HepG2 (cell line): ENCODE measurements around the gene TYROBP.

Experiments
- ATF7 ChIP-seq, 2 experiments: fragments of 450-650 bp in 1 of 2; sonication (generic) in 1 of 2; formaldehyde crosslinking in 1 of 2; IDR thresholded peaks; 2 replicates each; pipeline versions ENCODE4 v1.4.0 to v1.6.1; 2016 to 2020; ENCODE audit warnings: antibody characterized with exemption in 1 of 2, mild to moderate bottlenecking in 1 of 2, missing genetic modification reagents in 1 of 2
- FOXP1 ChIP-seq, 2 experiments: fragments of 450-650 bp in 1 of 2; IDR thresholded peaks; 2 replicates each; pipeline ENCODE4 v1.6.1; 2017 to 2018; ENCODE audit warnings: antibody characterized with exemption in 1 of 2
- HNF4G ChIP-seq, 2 experiments: sonication (generic) in 1 of 2; formaldehyde crosslinking in 1 of 2; IDR thresholded peaks; 2 replicates each; pipeline versions ENCODE4 v1.4.0 to v1.6.1; 2011 to 2020; ENCODE audit warnings: borderline replicate concordance in 2 of 2, low read depth in 2 of 2, mild to moderate bottlenecking in 2 of 2, low read length in 1 of 2, missing genetic modification reagents in 1 of 2, moderate library complexity in 1 of 2
- MTA3 ChIP-seq: sonication (generic); formaldehyde crosslinking; IDR thresholded peaks from 2 replicates; pipeline ENCODE4 v1.4.0; 2020; ENCODE audit warnings: missing genetic modification reagents
- NFKB2 ChIP-seq: sonication (generic); formaldehyde crosslinking; IDR thresholded peaks from 2 replicates; pipeline ENCODE4 v1.4.0; 2020; ENCODE audit warnings: missing genetic modification reagents, borderline replicate concordance
- TFAP4 ChIP-seq: sonication (generic); IDR thresholded peaks from 2 replicates; pipeline ENCODE4 v1.6.1; 2016; ENCODE audit warnings: low read depth, borderline replicate concordance
- ZNF343 ChIP-seq: sonication (generic); formaldehyde crosslinking; IDR thresholded peaks from 2 replicates; pipeline ENCODE4 v1.4.0; 2020; ENCODE audit warnings: mild to moderate bottlenecking, missing genetic modification reagents
- ZNF615 ChIP-seq: sonication (generic); formaldehyde crosslinking; IDR thresholded peaks from 2 replicates; pipeline ENCODE4 v1.5.0; 2020; ENCODE audit warnings: mild to moderate bottlenecking, missing genetic modification reagents, borderline replicate concordance
- ZNF644 ChIP-seq: IDR thresholded peaks from 2 replicates; pipeline ENCODE4 v1.6.1; 2016; ENCODE audit warnings: low read depth

- no peak for TF ChIP-seq FOXP1 (IDR thresholded peaks at IDR 0.05)
- TF ChIP-seq FOXP1 (CRISPR knock-in tag; IDR thresholded peaks at IDR 0.05) = no peak
- TF ChIP-seq ATF7 (IDR thresholded peaks at IDR 0.05) = no peak
- TF ChIP-seq ATF7 (CRISPR knock-in tag; IDR thresholded peaks at IDR 0.05) = no peak
- no peak for TF ChIP-seq ZNF644 (CRISPR knock-in tag)
- TF ChIP-seq MTA3 (CRISPR knock-in tag) = no peak
- no peak for TF ChIP-seq HNF4G (IDR thresholded peaks at IDR 0.05; ENCODE audit: borderline replicate concordance, low read depth, low read length)
- no peak for TF ChIP-seq HNF4G (CRISPR knock-in tag; IDR thresholded peaks at IDR 0.05; ENCODE audit: borderline replicate concordance, low read depth)
- no peak for TF ChIP-seq ZNF615 (CRISPR knock-in tag)
- TF ChIP-seq ZNF343 (CRISPR knock-in tag) = no peak
- no peak for TF ChIP-seq TFAP4
- no peak for TF ChIP-seq NFKB2 (CRISPR knock-in tag)
Measured at GRCh38 chr19:35943321-35944301, 35.5 kb upstream of the TYROBP start.
